Stimulated activated CD8-positive, alpha-beta memory T cell treated with anti-CD3 and anti-CD28 coated beads, Interleukin-7, amount 100 ng/mL, for 4 hours (primary cell): ENCODE results near the gene DARS2.

Experiments used
- DNase-seq, 2 donors: peaks; one replicate each; pipeline ENCODE4 v3.0.0-alpha.2; 2020; ENCODE audit warnings: low read depth in 2 of 2

Gene DARS2

GRCh38 chr1:173887627-173888026, 63.2 kb downstream of the DARS2 start:
- DNase-seq: no peak

GRCh38 chr1:173888749-173889148, 64.3 kb downstream of the DARS2 start:
- no peak for DNase-seq

- DNase-seq: no peak
Observed at GRCh38 chr1:173889885-173890284, 65.4 kb downstream of the DARS2 start.

- no peak for DNase-seq
Observed at GRCh38 chr1:173893611-173894010, 69.1 kb downstream of the DARS2 start.

- no peak for DNase-seq
Observed at GRCh38 chr1:173894189-173894588, 69.7 kb downstream of the DARS2 start.

GRCh38 chr1:173900427-173900826, 76.0 kb downstream of the DARS2 start:
- DNase-seq: no peak

- no peak for DNase-seq
Observed at GRCh38 chr1:173900992-173901391, 76.5 kb downstream of the DARS2 start.

- no peak for DNase-seq
Observed at GRCh38 chr1:173903827-173904531, 79.5 kb downstream of the DARS2 start.
